HL-60 (cell line): Measurements from ENCODE around the gene CUL4A.

Experiments
- DNase-seq, 2 experiments: peaks; one replicate each; pipeline ENCODE4 v3.0.0-alpha.2; 2010 to 2020; ENCODE audit warnings: low read depth in 1 of 2, low spot score in 1 of 2
- H3K27ac ChIP-seq: fragments of 250-450 bp; sonication (Bioruptor Pico); replicated peaks from 2 replicates; pipeline ENCODE4 v1.5.1; 2020; ENCODE audit warnings: mild to moderate bottlenecking, moderate library complexity
- H3K27me3 ChIP-seq: fragments of 250-450 bp; sonication (Bioruptor Pico); 2 replicates; pipeline ENCODE4 v1.5.1; 2021; ENCODE audit warnings: mild to moderate bottlenecking, moderate library complexity; ENCODE audit not compliant: insufficient read depth, poor library complexity, severe bottlenecking
- H3K4me3 ChIP-seq: replicated peaks from 2 replicates; pipeline ENCODE4 v1.5.1; 2011; ENCODE audit warnings: mild to moderate bottlenecking, control low read depth, low read length; ENCODE audit not compliant: insufficient read depth
- CTCF ChIP-seq: IDR thresholded peaks from one replicate; pipeline ENCODE4 v1.5.1; 2011; ENCODE audit warnings: low read length, control low read depth, inconsistent platforms; ENCODE audit not compliant: insufficient read depth
- GABPA ChIP-seq: IDR thresholded peaks from 2 replicates; pipeline ENCODE4 v1.6.1; 2012; ENCODE audit warnings: low read depth
- POLR2AphosphoS5 ChIP-seq: IDR thresholded peaks from 2 replicates; pipeline ENCODE4 v1.6.1; 2012; ENCODE audit warnings: low read depth
- REST ChIP-seq: IDR thresholded peaks from 2 replicates; pipeline ENCODE4 v1.6.1; 2012; ENCODE audit warnings: low read depth; ENCODE audit not compliant: insufficient replicate concordance
- SPI1 ChIP-seq: IDR thresholded peaks from 2 replicates; pipeline ENCODE4 v1.6.1; 2012; ENCODE audit warnings: low read depth, mild to moderate bottlenecking, borderline replicate concordance

Gene CUL4A

GRCh38 chr13:113190181-113190580 lies 19.2 kb upstream of the CUL4A start:
- TF ChIP-seq POLR2AphosphoS5 (no peak), CTCF (no peak), REST (no peak), SPI1 (no peak), GABPA (no peak)
- DNase-seq = no peak

GRCh38 chr13:113192279-113192678 lies 17.1 kb upstream of the CUL4A start:
- TF ChIP-seq GABPA (no peak), POLR2AphosphoS5 (no peak), REST (no peak), CTCF (no peak), SPI1 (no peak)
- no peak for DNase-seq
- no peak overlapping the region for H3K27ac ChIP-seq
- no peak overlapping the region for H3K4me3 ChIP-seq
- H3K27me3 ChIP-seq = no peaks in the 10 kb centered on the region

More at GRCh38 chr13:113190181-113190580, 19.2 kb upstream of the CUL4A start:
- Histone ChIP-seq H3K27me3 (no peaks in the 10 kb centered on the region), H3K27ac (no peak overlapping the region), H3K4me3 (no peak overlapping the region)

GRCh38 chr13:113192902-113193301 lies 16.5 kb upstream of the CUL4A start:
- H3K4me3 ChIP-seq = no peak overlapping the region
- H3K27ac ChIP-seq = no peak overlapping the region
- H3K27me3 ChIP-seq = no peaks in the 10 kb centered on the region
- no peak for DNase-seq
- no peak for TF ChIP-seq POLR2AphosphoS5
- TF ChIP-seq SPI1 = no peak
- TF ChIP-seq CTCF = no peak
- no peak for TF ChIP-seq GABPA

GRCh38 chr13:113195360-113195759 lies 14.1 kb upstream of the CUL4A start:
- Histone ChIP-seq H3K27ac (no peak overlapping the region), H3K4me3 (no peak overlapping the region), H3K27me3 (no peaks in the 10 kb centered on the region)
- no peak for DNase-seq
- no peak for TF ChIP-seq POLR2AphosphoS5
- TF ChIP-seq SPI1 = no peak
- TF ChIP-seq REST = no peak
- TF ChIP-seq CTCF = no peak
- no peak for TF ChIP-seq GABPA
